Measurements from ENCODE around the gene OTOG.
A peak's percentile ranks its signal among the peaks of the same experiment; 100 is the strongest.

Gene OTOG

DNA sequence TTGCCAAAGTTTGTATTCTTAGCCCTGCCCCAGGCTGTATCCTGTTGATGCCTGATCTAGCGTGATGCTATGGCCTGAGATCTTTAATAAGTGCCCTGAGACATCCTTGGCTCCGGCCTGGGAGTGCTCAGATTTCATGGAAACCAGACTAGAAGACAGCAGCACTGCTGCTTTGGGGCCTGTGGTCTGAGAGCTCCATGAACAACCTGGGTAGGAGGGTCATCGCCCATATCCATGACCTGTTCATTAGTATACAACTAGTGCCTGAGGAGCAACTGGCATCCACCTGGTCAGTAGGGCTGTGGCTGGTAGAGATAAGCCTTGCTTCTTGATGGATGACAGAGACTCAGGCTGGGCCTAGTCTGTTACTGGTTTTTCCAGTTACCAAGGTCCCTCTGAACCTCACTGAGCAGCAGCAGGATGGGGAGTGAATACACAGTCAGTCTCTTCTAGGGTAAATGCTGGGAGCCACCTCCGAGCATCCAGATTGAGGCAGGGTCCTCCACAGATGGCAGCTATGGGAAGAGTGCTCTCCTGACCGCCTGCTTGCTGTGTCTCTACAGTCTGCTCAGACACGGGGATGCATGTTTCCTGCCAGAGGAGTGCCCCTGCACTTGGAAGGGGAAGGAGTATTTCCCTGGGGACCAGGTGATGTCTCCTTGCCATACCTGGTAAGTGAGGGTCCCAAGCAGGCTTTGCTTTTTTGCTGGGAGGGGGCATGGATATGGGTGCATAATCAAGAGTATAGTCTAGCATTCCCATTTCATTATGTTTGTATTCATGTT is 39.0 kb downstream of the OTOG start:
- DNase-seq (ENCODE audit: low read depth), result no peak

DNA sequence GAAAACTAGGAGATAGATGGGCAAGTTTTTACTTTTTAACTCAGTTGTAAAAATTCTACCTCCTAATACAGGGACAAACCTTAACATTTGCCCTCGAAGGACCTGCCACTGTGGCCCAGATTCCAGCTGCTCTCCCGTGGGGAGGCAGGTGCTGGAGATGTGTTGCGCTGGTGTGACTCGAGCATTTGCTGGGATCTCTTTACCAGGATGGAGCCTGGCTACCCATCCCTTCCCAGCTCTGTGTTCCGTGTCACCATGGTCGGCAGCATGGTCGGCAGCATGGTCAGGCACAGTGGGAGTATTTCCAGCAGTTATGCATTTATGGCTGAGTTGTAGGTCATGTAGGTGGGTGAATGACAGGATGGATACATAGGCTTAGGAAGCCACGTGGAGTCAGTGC is 41.1 kb downstream of the OTOG start:
- DNase-seq (ENCODE audit: low read depth), result no peak

DNA sequence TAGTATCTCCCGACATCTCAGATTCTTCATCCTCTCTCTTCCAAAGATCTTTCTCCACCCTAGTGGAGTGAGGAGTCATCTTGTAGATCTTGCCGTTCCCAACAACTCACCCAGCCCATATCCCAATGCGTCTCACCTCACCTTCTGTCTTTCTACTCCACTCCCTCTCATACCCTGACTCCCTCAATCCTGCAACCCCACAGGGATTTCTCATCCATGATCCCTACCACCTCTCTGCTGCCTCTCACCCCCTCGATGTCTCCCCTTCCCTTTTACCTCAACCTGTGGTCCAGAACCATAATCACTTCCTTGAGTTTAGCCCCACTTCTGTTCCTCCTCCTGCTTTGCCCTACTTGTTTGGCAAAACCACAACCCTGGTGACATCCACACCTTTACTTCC is 41.7 kb downstream of the OTOG start:
- no peak for DNase-seq (ENCODE audit: low read depth)

DNA sequence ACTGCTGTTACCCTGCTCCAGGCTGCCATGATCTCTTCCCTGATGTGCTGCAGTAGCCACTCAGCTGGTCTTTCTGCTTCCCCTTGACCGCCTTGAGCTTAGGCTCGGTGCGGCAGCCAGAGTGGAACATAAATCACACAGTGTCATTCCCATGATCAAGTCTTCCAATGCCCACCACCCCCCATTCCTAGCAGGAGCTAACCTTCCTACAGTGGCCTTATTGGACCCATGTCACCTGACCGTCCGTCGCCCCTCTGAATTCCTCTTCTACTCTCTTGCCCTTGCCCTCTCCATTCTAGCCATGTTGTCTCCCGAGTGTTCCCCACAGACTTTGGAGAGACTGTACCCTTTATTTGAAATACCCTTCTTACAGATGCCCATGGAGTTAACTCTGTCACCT is 43.4 kb downstream of the OTOG start:
- DNase-seq (ENCODE audit: low read depth), result no peak

DNA sequence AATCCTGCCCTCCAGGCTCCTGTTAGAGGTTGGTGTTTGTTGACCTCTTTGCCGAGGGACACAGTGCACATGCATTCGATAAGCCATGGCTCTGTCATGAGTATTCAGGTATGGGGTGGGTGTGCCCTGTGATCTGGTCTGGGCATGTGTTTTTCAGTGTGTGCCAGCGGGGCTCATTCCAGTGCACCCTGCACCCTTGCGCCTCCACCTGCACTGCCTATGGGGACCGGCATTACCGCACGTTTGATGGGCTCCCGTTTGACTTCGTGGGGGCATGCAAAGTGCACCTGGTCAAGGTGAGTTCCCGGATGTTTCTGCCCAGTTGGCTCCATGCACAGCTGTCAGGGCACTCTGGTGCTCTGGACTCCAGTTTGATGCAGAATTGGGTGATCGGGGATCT is 44.2 kb downstream of the OTOG start:
- DNase-seq (ENCODE audit: low read depth), result no peak

DNA sequence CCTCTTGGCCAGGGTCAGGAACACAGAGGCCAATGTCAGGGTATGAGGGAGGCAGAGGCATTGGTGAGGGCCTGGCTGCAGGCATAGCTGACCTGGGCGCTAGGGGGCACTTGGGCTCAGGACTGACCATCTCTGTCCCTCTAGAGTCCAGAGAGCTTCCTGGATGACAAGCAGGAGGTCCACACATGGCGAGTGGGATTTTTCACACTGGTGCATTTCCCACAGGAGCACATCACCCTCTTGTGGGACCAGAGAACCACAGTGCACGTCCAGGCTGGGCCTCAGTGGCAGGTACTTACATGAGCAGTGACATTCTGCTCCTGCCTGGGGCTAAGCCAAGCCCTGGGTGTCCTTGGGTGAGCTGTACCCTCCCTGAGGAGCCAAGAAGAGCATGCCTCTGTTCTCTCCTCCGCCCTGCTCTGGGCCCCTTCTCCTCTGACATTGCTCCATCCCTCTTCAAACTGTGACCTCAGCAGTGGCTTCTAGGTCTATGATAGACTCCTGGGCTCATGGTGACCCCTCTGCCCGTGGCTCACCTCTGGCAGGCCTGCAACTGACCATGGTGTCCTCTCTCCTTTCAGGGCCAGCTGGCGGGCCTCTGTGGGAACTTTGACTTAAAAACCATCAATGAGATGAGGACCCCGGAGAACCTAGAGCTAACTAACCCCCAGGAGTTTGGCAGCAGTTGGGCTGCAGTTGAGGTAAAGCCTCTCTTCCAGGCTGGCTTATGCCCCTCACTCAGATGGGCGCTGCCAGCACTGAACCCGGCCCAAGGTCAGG is 46.6 kb downstream of the OTOG start:
- no peak for DNase-seq (ENCODE audit: low read depth)

DNA sequence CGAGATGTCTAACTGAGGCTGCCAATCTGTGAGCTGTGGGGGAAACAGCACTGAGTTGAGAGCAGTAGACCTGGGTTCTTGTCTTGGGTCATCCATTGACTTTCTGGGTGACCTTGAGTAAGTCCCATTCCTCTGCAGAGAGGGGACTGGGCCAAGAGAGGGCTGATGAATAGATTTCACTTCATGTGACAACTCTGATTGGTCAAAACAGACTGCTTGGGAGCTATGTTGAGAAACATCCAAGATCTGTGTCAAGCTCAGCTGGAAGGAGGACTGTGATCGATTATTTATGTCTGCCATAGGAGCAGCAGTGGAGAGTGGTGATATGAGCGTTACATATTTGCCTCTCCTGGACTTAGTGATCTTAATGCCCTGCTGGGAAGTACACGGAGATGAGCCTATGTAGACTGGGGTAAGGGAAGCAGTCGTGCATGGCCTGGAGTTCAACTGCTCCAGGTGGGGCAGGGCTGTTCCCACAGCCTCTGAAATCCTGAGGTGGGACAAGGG is 47.7 kb downstream of the OTOG start:
- no peak for DNase-seq (ENCODE audit: low read depth)

DNA sequence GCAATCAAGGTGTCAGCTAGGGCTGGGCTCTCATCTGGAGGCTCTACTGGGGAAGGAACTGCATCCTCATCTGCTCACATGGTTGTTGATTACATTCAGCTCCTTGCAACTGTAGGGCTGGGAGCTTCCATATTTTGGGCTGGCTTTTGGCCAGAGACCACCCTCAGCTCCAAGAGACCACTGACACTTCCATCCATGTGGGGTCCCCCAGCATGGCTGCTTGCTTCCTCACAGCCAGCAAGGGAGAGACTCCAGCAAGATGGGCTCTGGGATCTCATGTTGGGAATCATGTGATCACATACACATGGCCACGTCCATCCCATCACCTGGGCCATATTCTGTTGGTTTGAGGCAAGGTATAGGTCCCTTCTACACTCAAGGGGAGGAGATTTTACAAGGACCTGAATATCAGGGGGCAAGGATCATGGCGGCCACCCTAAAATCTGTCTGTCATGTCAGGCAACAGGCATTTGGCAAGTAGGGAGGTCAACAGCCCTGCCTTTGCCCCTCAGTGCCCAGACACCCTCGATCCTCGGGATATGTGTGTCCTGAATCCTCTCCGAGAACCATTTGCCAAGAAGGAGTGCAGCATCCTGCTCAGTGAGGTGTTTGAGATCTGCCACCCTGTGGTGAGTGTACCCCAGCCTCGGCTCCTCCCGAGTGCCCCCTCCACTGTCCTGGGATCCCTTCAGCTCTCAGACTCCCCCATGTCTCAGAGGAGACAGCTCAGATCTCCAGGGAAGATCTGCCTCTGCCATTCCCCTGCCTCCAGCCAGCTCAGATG is 48.7 kb downstream of the OTOG start:
- no peak for DNase-seq (ENCODE audit: low read depth)

DNA sequence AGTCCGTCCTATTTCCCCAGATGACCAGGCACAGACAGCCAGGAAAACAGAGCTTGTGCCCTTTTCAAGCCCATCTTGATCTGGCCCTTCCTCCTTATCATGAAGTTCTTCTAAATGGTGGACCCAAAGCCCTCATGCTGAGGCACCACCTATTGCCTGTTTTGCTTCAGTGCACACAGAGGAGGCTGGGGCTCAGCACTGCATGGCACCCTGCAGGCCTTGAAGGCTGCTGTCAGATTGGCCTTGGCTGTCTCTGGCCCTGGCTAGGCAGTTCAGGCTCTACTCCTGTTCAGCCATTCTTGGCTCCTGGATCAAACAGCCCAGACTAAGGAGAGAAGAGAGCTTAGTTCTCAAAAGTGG is 49.2 kb downstream of the OTOG start:
- no peak for DNase-seq (ENCODE audit: low read depth)

DNA sequence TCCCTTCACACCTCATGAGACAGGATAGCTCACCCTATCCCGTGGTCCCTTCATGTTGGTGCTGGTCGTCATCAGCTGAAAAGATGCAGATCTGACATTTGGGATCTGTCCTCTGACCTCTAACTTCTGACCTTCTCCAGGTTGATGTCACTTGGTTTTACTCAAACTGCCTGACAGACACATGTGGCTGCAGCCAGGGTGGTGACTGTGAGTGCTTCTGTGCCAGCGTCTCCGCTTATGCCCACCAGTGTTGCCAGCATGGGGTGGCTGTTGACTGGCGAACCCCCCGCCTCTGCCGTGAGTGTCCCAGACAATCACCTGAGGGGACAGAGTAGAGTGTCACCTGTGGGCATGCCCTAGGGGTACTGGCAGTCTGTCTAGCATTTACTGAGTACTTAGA is 49.7 kb downstream of the OTOG start:
- DNase-seq (ENCODE audit: low read depth), result no peak

DNA sequence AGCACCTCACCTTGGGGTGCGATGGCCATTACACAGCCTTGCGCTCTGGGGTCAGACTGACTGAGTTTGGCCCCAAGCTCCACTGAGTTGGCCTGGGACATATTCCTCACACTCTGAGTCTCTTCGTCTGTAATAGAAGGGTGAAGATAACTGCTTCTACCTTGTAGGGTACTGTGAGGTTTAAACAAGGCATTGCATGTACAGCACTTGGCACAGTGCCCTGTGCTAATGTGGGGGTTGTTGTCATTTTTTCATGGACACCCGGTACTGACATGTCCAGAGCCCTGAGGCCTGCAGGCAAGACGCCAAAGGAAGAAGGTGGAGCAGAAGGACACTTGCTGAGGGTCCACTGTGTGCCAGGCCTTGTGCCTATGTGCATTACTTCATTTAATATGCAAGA is 50.7 kb downstream of the OTOG start:
- DNase-seq (ENCODE audit: low read depth), result no peak

DNA sequence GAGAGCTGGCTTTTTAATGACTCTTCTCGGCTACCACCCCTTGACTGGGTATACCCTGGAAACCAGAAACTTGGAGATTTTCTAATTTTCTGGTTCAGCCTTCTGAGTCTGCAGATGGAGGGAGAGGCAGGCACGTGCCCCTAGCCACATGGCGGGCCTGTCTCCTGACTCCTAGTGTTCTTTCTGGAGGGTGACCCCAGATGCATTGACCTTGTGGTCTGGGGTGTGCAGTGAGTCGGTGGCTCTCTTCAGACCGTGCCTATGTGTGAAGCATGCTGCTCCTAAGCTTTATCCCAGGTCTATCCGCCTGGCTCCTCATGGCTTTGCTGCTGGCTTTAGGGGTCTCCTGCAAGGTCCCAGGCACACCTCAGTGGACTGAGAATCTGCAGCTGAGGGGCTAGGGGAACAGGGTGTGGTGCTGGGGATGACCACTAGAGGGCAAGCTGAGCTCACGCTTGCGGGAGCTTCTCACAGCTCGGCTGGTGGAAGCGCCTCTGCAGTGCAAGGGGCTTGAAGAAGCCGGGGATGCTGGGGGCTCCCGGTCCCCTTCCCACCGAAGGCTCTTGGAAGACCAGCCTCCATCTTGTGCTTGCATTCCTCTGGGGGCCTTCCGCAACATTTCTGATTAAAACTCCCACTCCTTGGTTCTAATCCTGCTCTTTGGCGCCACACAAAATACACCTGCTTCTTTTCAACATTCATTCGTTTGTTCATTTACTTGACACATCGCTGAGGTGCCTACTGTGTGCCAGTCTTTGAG is 51.8 kb downstream of the OTOG start:
- DNase-seq (ENCODE audit: low read depth), result peak; percentile 54

DNA sequence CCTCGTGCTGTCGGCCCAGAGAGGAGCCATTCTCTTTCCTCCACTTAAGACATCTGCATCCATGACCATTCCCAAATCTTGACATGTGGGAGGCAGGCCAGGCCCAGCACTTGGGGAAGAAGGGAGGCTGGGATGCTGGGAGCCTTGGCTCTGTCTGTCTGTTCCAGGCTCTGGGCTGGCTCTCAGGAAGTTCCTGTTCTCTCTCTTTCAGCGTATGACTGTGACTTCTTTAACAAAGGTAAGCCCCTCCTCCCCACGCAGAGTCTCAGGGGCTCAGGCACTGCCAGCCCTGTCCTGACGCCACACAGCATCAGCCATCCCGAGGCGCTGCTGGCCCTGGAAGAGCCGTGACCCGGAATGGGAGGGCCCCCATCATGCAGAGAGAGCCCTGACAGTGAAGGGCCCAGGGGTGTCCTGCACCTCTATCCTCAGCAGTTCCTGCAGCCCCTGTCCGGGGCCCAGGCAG is 52.4 kb downstream of the OTOG start:
- no peak for DNase-seq (ENCODE audit: low read depth)

DNA sequence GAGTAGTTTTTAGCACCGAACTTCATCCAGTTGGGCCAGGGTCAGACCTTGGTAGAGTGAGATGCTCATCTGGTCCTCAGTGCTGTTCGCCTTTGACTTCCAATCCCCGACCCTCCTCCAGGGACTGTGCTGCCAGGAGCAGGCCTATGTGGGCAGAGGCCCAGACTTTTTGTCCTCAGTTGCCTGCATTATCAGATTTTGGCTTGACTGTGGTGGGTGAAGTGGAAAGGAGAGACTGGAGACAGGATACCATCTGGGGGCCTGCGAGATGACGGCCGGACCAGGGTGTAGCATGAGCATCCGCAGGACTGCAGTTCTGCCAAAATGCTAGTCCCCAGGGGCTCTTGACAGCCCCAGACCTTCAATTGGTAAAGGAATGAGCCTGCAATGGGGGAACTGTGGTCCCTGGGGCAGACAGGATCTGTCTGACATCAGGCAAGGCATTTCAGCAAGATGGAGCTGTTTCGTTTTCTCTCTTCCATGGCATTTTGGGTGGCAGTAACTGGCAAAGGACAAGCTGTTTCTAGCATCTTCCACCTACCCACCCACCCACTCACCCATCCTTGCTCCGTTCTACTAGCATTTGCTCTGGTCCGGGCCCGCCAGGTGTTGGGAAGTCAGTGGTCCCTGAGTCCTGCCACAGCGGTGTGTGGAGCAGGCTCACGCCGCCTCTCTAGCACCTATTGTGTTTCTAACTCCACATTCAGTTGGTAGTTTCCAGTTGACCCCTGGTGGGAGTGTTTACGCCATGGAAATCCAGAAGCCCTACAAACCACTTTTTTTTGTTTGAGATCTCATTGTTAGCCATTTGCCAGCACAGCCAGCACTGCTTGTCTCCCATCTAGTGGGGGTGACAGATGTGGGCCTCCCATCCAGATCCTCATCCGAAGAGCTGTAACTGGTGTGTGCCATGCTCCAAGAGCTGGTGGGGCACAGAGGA is 53.5 kb downstream of the OTOG start:
- no peak for DNase-seq (ENCODE audit: low read depth)

DNA sequence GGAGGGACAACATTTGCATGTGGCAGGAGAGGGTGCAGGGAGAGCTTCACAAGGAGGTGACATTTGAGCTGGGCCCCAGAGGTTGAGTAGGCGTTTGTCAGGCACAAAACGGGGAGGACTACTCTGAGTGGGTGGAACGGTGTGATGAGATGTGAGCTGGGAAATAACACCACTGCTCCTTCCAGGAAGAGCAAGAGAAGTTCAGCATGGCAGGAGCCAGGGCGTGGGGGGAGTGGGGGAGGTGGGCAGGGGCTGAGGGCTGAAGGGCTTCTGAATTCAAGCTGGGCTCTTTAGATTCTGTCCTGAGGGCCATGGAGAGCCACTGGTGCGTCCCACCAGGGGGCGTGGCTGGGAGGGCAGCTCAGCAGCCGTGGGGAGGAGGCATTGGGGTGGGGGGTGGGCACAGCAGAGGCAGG is 54.2 kb downstream of the OTOG start:
- DNase-seq (ENCODE audit: low read depth), result no peak

DNA sequence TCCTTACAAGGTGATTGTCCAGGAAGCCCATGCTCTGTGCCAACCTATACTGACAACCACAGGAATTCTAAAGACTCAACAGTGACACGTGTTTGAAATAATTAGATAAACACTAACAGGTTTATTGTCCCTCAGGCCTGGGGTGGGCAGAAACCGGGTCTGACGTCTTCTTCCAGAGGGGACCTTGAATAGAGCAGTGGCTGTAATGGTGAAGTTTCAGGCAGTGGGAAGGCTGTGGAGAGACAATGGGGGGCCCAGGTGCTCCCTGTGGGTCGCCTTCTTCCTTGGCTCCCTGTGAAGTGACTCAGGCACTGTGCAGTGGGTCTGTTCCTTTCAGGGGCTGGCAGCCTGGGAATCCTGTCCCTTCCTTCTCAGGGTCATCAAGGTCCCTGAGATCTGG is 54.6 kb downstream of the OTOG start:
- DNase-seq (ENCODE audit: low read depth), result no peak

DNA sequence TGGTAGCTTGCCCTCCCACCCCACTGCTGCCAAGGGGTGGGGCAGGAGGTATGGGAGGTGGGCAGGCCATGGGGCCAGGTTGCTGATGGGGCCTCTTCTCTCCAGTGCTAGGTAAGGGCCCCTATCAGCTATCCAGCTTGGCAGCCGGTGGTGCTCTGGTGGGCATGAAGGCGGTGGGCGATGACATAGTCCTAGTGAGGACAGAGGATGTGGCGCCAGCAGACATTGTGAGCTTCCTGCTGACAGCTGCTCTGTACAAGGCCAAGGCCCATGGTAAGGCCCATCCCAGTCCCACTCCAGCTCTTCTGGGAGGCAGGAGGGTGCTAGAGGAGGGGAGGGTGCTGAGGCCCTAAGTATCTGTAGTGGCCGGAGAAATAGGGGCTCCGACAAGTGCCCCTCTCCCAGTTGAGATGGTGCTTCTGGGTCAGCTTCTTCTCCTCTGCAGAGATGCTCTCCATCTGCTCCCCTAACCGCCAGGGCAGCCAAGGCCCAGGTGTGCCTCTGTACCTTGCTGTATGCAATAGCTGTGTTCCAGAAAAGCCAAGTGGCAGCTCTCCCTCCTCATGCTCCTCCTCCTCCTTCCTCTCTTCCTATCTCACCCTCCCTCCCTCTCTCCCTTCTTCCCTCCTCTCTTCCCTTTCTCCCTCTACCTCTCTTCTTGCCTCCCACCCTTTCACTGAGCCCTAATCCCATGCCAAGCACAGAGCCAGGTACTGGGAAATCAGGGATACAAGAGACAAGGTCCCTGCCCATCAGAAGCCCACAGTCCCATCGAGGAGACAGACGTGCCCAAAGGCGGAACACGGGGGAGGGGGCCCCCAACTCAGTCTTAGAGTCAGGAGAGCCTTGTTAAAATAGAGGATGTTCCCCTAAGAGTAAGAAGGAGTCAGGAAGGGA is 55.3 kb downstream of the OTOG start:
- DNase-seq (ENCODE audit: low read depth), result no peak

DNA sequence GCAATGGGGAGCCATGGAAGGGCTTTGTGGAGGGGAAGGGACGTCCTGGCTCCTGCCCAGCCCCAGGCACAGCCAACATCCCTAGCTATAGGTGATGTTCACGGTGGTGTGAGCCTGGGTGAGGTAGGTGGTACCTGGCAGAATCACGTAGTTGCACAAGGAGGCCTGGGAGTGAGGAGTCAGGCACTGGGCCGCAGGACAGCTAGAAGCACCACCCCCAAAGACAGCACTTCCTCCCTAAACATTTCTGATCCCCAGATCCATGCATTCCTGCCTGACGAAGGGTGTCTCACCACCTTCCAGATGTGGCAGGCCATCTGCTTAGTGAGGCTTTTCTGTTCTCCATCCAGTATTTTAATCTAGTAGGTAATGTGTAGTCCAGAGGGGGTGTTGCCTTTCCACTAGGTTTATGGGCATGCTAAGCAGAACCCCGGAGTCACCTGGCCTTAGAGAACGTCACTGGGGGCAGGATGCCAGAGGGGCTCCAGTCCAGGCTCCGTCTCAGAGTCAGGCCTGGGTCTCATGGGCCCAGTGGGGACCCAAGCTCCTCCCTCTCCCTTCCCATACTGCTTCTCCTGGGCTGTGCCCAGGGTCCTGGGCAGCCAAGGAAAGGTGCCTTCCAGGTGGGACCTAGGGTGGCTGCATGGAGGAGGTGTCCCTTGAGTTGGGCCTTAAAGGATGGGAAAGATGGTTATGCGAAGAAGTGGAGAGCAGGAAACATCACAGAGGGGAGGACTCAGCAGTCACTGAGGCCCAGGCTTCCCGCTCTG is 56.2 kb downstream of the OTOG start:
- no peak for DNase-seq (ENCODE audit: low read depth)

Data from stimulated activated CD4-positive, alpha-beta T cell treated with anti-CD3 and anti-CD28 coated beads, Interleukin-2, amount 100 ng/mL, for 4 hours (primary cell).